Activated naive CD4-positive, alpha-beta T cell treated with anti-CD3 and anti-CD28 coated beads, Interleukin-2, amount 10 ng/mL, durations not matched to agents 5 hours and 36 hours (primary cell): ENCODE data around the gene BTN3A1. TPM values are rescaled to one million over a fixed set of nuclear protein-coding genes. Genes with fewer than 3 reads are reported as not detected.

Experiments used
- total RNA-seq, 2 experiments: library from RNA; stranded (reverse); gene quantifications; one replicate each; pipeline ENCODE4 v1.2.3, GENCODE V29; 2021

BTN3A1 gene
- 100 to 1,000 TPM in 1 of 2 experiments, 10 to 100 TPM in 1; 98.6 to 102 TPM for total RNA-seq

GRCh38 chr6:26401987-26402658 is at the start of gene BTN3A1:
Gene BTN3A1, plus strand, starts transcription at chr6:26402275. Its CDS starts 3,289 bp downstream, at chr6:26405564.

GRCh38 chr6:26457806-26458688 is 56.0 kb downstream of the BTN3A1 start, which contains the start of gene BTN2A1:
Gene BTN2A1, plus strand, starts transcription at chr6:26457955. Its CDS starts 682 bp downstream, at chr6:26458637.

Other genes starting within 250 kb of the BTN3A1 start
- 100 to 1,000 TPM; 134 to 146 TPM for gene BTN3A2, start 37.1 kb upstream of the BTN3A1 start, total RNA-seq
- gene BTN2A2, start 19.2 kb upstream of the BTN3A1 start, total RNA-seq = 10 to 100 TPM; 14.2 to 15.3 TPM
- 10 to 100 TPM; 78.5 to 82.0 TPM for gene BTN3A3, start 38.2 kb downstream of the BTN3A1 start, total RNA-seq
- gene BTN2A1, start 55.7 kb downstream of the BTN3A1 start, total RNA-seq = 10 to 100 TPM; 28.9 to 33.3 TPM
- gene BTN1A1, start 98.0 kb downstream of the BTN3A1 start, total RNA-seq = not detected
- 10 to 100 TPM; 94.2 to 98.6 TPM for gene HMGN4, start 136.1 kb downstream of the BTN3A1 start, total RNA-seq
- gene ABT1, start 194.7 kb downstream of the BTN3A1 start, total RNA-seq = 10 to 100 TPM; 27.2 to 28.0 TPM